Hypothalamus (tissue), 51 donors: ENCODE measurements around the gene WBP4.
A peak's percentile ranks its signal among the peaks of the same experiment; 100 is the strongest.
"Not testable (repeated sequence)": the region's sequence is repeated elsewhere in the genome, so short reads cannot be mapped to it uniquely, and the experiment has no call there.

Experiments used
- DNase-seq, 51 donors: peaks; one replicate each; lab custom pipeline; 2025; lab: John Stamatoyannopoulos, UW

The WBP4 gene

DNA sequence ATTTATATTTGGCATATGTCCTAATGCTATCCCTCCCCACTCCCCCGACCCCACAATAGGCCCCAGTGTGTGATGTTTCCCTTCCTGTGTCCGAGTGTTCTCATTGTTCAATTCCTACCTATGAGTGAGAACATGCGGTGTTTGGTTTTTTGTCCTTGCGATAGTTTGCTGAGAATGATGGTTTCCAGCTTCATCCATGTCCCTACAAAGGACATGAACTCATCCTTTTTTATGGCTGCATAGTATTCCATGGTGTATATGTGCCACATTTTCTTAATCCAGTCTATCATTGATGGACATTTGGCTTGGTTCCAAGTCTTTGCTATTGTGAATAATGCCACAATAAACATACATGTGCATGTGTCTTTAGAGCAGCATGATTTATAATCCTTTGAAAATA lies 18.9 kb upstream of the WBP4 start:
- DNase-seq, result not testable (repeated sequence)

DNA sequence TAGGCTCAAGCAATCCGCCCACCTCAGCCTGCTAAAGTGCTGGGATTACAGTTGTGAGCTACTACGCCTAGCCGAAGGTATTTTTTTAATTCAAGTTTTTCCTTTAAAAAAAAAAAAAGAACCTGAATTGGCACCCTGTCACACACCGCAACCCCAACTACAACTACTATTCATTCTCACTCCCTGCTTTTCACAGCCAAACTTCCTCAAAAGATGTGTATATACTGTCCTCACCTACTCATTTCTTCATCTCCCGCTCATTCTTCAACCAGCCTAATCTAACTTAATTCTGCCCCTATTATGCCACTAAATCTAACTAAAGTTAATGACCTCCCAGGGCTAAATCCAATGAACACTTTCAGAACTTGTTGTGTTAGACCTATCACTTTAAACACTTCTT lies 12.7 kb upstream of the WBP4 start:
- DNase-seq, result no peak

DNA sequence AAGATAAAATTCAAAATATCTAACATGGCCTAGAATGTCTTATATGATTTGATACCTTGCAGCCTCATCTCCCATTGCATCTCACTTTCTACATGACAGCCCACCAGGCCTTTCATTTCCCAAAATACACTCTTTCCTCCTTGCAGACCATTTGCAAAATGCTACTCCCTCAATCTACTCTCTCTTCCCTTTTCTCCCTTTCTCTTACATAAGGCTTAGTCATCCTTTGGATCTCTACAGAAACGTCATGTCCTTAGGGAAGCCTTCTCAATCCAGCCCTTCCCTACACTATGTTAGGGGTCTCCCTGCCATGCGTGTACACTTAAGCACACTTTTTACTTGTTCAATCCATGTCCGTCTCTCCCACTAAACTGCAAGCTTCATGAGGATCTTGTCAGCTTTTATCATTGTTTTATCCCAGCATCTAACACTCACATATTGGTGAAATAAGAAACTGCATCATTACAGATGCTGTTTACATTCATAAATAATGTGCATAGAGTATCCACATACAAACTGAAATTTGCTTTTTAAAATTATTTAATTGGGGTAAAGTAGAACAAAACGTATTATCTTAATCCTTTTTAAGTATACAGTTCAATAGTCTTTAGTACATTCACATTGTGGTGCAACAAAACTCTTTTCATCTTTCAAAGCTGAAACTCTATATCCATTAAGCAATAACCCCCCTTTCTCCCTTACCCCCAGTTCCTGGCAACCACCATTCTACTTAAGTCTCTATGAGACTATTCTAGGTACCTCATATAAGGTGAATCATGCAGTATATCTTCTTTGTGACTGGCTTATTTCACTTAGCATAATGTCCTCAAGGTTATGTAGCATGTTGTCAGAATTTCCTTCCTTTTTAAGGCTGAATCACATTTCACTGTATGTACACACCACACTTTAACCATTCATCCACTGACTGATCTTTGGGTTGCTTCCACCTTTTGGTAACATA lies 11.5 kb upstream of the WBP4 start:
- DNase-seq, result no peak

DNA sequence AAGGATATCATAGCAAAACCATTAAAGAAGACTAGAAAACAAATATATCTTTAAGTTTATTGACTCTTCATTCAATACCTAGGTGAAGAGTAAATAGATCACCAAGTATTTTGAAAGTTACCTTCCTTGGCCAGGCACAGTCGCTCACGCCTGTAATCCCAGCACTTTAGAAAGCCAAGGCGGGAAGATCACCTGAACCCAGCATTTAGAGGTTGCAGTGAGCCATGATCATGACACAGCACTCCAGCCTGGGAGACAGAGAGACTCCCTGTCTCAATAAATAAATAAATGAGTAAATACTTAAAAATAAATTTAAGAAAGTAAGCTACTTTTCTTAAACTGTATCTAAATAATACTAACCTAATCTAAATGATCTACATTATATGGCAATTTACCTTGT lies 8.9 kb upstream of the WBP4 start:
- no peak for DNase-seq

DNA sequence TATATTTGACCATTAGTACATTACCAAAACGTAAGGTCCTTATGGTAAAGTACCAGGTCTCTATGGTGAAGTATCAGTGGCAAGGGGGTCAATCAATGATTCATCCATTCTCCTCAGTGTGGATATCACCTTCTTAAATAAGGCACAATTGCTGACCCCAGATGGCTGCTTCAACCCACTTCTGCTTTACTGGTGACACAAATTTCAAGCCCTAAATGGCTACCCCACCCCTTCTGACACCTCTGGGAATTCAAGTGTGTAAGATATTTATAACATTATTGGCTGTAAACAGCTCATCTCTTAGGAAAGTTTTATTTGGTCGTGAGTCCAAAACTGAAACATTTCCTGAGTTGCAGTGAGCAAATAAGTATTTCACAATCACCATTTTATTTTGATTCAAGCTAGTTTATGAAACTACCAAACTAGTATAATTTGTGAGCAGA lies 7.9 kb upstream of the WBP4 start:
- no peak for DNase-seq

DNA sequence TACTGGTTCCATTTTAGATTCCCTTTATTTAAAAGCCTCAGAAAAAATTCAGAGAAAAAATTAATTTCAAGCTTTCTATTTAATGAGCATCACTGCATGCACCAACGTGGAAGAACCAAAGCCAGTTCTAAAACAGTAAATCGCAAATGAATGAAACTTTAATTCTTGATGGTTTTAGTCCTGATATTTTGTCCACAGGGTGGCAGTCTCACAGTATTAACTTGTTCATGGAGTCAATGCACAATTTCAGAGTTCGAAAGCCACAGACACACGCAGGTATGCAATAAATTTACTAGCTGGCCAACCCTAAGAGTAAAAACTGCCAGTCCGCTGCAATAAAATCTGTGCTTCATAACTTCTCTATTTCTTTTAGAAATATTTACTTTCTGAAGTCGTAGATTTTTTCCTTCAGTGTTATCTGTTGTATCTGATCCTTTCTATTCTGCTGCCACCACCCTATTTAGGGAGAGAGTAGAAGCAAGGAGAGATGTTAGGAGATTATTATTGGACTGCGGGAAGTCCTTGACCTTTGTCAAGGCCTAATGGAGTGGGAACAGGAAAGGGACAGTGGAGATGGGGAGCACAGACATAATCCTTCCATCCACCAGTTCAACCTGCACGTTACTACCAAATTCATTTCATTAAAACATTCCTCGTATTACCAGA lies 7.0 kb upstream of the WBP4 start:
- DNase-seq, result peak in 2 of 51 donors; percentile 5 to 18

DNA sequence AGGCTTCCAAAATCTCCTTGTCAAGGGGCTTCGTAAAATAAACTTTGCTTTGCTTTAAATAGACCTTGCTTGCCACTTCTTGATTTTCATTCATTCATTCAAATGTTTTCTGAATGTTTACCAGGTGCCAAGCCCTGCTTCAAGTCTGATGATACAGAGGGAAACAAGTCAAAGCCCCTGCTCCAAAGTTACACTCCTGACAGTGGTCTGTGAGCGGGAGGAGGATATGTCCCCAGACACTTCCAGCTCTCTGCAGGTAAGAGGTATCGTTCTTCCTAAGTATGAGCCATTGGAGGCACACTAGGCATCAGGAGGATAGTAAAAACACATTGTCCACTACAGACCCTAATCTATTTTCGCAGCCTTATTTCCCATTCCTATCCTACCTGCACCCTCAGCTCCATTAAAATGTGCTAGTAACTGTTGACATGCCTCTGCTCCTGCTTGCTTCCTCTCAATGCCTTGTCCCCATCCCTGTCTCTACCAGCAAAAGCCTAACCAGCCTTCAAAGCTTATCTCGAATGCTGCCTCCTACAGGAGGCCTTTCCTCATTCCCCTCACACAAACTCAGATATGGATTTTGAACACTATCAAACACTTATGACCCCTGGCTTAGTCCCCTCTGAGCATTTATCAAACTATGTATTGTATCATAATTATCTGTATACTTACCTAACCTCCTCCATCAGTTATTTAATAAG lies 6.2 kb upstream of the WBP4 start:
- DNase-seq, result no peak

DNA sequence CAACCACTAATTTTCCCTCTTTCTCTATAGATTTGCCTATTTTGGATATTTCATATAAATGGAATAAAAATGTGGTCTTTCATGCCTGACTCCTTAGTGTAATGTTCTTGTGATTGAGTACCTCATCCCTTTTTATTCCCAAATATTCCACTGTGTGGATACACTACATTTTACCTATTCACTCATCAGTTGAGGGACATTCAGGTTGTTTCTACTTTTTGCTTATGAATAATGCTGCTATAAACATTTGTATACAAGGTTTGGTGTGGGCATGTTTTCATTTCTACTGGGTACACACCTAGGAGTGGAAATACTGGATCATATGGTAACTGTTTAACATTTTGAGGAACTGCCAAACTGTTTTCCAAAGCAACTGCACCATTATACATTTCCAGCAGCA lies 5.1 kb upstream of the WBP4 start:
- no peak for DNase-seq

DNA sequence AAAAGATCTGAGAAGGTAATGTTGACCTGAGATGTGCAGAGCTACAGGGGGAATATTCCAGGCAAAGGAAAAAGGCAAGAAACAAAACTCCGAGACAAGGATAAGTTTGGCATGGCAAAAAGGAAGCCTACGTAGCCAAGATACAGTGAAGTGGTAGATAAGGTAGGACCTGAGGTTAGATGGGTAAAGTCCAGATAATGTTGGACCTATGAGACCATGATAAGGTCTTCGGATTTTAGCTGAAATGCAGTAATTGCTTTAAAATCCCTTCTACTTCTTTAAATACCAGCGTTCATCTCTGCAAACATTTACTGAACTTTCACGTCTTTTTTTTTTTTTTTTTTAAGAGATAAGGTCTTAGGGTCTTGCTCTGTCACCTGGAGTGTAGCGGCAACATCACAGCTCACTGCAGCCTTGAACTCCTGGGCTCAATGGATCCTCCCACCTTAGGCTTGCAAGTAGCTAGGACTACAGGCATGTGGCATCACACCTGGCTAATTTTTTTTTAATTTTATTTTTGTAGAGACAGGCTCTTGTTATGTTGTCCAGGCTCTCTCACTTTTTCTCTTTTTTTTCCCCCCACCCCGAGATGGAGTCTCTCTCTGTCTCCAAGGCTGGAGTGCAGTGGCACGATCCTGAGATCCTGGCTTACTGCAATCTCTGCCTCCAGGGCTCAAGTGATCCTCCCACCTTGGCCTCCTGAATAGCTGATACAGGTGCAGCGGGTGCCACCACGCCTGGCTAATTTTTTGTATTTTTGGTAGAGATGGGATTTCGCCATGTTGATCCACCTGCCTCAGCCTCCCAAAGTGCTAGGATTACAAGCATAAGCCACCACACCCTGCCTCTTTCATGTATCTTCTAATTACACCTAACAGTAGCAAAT lies 4.2 kb upstream of the WBP4 start:
- no peak for DNase-seq

DNA sequence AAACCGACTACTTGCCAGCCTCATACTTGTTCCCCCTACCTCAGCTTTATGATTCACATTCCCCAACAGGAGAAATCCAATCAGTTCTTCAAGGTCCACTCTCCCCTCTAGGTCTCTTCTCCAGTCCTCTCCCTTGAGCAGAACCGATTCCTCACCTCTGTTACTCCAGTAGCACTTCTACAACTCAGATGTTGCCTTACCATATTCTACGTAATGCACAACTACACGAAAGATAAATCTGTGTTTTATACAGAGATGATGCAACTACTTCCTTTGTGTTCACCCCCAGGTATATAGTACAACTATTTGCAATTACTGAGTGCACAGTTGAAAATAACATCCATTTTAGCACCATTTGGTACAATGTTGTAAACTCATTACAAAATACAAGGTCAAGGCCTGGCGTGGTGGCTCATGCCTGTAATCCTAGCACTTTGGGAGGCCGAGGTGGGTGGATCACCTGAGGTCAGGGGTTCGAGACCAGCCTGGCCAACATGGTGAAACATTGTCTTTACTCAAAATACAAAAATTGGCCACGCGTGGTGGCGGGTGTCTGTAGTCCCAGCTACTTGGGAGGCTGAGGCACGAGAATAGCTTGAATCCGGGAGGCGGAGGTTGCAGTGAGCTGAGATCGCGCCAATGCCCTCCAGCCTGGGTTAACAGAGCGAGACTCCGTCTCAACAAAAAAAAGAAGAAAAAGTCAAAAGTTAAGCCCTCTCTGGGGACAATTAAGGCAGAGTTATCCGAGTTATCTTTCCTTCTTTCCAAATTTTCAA lies 2.8 kb upstream of the WBP4 start:
- DNase-seq, result no peak

DNA sequence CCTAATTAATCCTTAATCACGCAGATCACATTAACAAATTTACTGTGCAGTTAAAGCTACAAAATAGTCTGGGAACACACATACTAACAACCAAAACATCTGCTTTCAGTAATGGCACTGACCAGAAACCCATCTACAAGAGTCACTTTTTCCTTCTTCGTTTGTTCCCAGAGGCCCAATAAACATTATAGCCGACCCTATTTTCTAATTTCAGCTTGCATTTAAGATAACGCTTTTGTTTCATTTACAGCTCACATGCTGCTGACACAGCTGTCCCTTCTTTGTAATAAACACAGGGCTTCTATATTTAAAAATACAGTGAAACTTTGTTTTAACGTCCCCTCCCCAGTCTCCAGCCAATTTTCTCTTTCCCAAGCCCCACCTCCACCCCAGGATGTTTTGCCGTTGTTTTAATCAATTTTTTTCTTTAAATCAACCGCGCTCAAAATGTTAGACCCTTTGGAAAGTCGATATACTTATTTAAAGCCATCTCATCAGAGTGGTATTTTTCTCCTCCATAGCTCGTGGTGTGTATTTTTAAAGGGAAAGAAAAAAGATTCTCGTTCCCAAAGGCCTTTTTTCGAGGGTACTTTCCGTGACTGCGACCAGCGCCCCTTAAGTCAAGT lies 1.7 kb upstream of the WBP4 start:
- DNase-seq, result peak in 3 of 51 donors; percentile 13 to 67 (median 43)

DNA sequence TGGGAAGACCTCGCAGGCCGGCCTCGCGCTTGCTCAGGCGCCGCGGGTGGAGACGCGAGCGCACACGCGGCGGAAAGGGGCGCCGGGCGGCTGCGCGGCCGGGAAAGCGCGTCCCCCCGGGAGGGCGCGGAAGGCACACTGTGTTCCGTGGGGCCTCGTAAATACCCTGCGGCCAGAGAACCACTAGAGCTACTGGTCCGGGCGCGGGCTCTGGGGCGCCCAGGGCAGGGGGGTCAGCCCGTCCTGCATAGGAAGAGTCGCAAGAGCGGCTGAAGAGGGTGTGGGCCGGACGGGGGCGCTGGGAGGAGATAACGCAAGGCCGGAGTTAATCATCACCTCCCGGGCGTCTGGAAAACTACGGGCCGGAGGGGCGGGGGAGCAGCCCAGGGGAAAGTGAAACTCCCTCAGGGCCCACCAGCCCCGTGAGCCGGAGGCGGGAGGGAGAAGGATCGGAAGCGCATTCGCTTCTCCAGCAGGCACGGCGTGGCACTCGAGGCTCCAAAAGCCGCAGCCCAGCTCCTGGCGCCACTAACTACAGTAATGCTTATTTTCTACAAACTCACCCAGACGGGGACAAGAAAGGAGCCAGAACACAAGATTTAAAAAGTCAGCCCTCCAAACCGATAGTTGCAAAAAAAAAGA lies 1.1 kb upstream of the WBP4 start:
- DNase-seq, result peak; percentile 42 to 94 (median 77)

DNA sequence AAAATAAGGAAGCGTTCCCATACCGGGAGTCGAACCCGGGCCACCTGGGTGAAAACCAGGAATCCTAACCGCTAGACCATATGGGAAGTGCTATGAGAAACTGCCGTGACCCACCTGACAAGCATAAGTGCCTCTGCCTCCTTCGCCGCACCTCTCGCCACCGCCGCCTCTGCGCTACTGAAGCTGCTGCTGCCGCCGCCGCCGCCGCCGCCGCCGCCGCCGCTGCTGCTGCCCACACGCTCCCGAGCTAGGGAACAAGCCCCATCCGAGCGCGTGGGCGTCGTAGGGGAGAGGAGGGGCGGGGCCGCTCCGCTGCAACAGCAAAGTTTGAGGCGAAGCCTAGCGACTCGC lies 610 bp upstream of the WBP4 start:
- DNase-seq, result peak in 50 of 51 donors; percentile 52 to 95 (median 79)

DNA sequence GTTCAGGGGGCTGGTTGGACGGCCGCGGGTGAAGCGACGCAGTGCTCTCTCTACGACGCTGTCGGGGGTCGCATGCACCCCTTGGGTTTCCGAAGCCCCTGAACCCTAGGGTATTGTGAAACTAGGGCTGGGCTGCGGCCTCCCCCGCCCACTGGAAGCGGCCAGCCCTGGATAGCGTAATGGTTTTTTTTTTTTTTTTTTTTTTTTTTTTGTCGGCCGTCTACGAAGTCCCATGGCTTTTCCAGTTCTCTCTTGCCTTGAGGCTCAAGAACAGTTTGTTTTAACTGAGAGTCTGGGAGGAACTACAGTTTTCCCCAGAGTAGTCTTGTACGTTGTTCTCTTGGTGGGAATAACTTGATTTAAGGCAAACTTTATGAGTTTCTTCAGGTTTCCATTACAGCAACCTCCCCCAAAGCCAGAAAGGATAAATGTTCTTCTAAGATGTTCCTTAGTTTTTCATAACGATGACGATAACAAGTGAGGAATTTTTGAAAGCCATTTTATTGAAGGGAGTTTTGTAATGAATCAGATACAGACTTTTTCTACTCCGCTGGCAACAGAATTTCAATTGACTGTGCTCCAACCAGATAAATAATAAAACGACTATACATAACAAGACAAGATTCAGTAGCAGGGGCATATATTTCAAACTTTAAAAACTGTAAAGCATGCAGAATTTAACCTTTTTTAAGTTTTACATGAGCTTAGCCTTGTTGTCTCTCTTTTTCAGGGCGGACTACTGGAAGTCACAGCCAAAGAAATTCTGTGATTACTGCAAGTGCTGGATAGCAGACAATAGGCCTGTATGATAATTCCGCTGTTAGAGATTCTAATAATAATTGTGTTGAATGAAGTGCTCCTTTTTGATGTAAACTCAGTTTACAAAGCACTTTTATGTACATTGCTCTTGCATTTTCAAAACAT lies 867 bp downstream of the WBP4 start:
- peak in 7 of 51 donors; percentile 56 to 87 (median 72) for DNase-seq

DNA sequence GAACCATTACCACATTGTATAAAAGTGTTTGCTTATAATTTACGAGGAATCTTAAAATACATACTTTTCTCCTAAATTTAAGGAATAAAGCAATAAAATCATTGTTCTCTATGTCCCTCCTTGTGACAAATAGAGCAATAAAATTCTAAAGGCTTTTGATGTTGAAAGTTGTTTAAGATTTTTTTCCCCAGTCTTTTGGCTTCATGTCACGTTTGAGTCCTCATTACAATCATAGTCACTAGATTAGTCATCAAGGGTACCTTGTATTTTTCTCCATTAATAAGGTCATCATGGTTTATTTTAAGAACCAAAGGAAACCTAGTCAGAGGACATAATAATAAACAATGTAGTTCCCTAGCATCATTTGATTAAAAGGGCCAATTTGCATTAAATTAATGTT lies 3.2 kb downstream of the WBP4 start:
- no peak for DNase-seq

DNA sequence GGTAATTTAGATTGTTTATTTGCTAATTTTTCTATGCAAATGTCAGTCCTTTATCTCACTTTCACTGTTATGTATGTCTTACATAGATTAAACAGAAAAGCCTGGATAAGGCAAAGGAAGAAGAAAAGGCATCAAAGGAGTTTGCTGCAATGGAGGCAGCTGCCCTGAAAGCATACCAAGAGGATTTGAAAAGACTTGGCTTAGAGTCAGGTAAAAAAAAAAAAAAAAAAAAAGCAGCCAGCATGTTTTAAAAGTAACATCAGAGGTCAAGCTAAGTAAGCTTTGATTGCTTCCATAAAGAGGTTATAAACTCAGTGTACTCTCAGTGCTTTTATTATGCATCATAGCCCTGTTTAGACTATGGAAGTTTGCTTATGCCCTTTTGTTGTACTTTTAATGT lies 3.8 kb downstream of the WBP4 start:
- no peak for DNase-seq

DNA sequence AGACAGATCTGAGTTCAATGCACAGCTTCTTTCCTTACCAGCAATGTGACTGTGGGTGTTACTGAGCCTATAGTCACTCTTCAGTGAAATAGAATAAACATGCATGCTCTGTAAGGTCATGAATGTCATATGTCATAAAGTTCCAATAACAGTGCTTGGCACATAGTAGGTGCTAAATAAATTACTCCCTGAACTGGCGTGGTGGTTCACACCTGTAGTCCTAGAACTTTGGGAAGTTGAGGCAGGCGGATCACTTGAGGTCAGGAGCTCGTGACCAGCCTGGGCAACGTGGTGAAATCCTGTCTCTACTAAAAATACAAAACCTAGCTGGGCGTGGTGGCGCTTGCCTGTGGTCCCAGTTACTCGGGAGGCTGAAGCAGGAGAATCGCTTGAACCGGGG lies 13.2 kb downstream of the WBP4 start:
- no peak for DNase-seq
